Brain pericyte (primary cell): Measurements from ENCODE around the gene CRIP2.

Source experiments
- DNase-seq: peaks from one replicate; pipeline ENCODE4 v3.0.0-alpha.2; 2012; ENCODE audit warnings: low read depth, low spot score

Gene CRIP2

DNA sequence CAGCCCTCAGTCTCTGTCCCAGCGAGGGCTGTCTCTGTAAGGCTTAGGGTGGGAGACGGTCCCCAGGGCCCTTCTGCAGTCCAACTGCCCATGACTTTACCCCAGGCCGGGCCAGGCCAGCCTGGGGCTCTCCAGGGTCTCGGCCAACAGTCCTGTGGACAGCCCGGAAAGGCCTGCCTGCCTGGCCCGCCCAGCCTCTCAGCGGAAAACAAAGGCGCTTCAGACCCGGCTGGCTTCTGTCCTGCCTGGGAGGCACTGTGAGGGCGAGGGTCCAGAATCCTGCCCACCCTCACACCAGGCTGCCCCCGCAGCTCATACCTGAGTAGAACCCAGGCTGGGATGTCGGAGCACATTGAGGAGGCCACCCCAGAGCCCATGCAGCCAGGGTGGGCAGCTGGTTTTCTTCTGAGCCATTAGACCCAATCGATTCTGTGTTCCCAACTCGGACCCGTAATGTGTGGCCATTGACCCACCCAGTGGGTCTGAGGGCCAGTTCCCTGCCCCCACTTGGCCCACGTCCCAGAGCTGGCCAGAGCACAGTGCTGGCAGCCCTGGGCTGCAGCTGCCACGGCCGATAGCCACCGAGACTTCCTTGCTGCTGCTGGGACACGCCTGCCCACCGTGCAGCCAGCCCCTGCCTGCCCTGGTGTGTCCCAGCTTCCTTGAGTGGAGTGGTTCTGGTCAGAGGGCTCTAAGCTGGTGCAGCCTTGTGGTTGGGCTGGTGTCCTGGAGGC lies 1.6 kb downstream of the CRIP2 start:
- DNase-seq = no peak

DNA sequence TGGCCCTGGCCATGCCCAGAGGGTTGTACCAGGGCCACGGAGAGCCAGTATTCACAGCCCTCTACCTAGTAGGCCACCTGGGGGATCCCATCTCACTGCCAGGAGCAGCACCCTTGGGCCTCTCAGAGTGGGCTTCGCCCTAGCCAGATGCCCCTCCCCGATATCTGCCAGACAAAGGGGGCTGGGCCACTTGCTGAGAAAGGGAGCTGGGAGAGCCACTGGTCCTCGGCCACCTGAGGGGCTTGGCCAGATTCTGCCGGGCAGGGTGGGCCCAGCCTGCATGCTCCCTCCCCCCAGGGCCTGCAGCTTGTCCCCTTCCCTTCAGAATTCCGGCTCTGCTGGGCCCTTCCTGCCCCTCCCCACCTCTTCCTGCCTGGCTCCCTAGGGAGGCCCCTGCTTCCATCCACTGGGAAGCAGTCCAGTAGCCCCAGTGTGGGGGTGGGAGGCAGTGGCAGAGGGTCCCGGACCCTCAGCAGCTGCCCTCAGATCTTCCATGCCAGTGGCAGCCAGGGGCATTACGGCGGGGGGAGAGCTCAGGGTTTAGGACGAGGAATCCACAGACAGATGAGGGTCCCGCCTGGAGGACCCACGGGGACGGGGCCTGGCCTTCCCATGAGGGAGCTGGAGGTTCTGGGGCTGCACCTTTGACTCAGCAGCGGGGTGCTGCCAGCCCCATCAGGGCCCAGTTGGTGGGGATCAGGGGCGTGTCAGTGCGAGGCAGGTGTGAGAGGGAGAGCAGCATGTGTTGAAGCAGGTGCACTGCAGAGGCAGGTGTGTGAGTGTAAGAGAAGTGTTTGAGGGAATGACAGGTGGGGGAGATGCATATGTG lies 2.4 kb downstream of the CRIP2 start:
- DNase-seq = no peak

DNA sequence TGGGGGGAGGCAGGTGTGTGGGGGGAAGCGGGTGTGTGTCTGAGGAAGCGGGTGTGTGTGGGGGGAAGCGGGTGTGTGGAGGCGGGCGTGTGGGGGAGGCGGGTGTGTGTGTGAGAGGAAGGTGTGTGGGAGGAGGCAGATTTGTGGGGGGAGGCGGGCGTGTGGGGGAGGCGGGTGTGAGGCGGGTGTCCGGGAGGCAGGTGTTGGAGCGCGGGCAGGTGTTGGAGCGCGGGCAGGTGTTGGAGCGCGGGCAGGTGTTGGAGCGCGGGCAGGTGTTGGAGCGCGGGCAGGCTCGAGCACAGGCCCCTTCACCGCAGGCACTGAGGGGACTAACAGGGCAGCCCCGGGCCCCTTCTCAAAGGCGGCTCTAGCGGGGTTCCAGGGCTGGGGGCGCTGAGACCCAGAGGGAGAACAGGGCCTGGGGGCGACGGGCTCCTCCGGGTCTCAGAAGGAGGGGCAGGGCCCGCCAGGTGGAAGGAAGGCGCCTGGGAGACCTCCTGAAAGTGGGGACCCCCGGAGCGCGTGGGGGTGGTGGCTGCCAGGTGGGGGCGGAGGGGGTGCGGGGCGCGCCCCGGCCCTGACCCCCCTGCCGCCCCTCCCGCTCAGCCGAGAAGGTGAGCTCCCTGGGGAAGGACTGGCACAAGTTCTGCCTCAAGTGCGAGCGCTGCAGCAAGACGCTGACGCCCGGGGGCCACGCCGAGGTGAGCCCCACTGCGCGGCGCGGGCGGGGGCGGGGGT lies 3.2 kb downstream of the CRIP2 start:
- DNase-seq = no peak

DNA sequence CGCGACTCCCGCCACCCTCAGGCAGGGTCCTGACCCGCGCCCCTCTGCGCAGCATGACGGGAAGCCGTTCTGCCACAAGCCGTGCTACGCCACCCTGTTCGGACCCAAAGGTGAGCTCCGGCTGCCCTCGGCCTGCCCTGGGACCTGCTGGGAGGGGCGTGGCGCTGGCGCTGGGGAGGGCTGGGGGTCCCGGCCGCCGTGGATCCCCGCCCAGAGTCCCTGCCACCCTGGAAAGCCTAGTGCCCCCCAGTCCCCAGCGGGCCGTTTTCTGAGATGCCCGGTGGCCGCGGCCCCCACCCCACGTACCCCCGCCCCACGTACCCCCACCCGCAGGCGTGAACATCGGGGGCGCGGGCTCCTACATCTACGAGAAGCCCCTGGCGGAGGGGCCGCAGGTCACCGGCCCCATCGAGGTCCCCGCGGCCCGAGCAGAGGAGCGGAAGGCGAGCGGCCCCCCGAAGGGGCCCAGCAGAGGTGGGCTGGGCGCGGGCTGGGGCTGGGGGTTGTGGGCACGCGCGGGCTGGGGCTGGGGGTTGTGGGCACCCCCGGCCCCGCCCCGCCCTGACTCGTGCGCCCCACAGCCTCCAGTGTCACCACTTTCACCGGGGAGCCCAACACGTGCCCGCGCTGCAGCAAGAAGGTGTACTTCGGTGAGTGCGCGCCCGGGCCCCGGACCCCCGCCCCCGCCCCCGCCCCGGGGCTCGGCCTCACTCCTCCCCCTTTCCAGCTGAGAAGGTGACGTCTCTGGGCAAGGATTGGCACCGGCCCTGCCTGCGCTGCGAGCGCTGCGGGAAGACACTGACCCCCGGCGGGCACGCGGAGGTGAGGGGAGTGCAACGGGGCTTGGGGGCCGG lies 4.0 kb downstream of the CRIP2 start:
- no peak for DNase-seq

DNA sequence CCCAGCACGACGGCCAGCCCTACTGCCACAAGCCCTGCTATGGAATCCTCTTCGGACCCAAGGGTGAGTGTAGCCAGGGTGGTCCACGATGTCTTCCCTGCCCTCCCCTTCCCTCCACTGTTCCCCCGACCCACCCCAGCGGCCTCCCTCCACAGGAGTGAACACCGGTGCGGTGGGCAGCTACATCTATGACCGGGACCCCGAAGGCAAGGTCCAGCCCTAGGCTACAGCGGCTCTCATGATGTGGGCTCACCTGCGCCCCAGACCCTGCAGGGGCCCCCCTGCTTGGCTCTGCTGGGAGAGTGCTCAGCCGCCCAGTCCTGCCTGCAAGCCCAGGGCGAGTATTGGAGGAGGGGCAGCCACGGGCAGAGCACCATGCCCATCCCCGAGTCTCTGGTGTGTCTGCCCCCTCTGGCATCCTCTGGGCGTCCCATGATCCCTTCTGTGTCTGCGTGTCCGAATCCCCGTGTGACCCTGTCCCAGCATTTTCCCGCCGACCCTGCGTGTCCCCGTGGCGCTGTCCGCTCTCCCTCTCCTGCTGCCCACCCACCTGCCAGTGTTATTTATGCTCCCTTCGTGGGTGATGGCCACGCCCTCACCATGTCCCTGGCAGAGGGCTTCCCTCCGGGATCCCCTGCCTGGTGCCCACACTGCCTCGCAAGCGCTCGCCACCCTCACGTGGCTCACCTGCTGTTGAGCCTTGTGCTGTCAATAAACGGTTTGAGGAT lies 5.0 kb downstream of the CRIP2 start:
- DNase-seq = no peak

DNA sequence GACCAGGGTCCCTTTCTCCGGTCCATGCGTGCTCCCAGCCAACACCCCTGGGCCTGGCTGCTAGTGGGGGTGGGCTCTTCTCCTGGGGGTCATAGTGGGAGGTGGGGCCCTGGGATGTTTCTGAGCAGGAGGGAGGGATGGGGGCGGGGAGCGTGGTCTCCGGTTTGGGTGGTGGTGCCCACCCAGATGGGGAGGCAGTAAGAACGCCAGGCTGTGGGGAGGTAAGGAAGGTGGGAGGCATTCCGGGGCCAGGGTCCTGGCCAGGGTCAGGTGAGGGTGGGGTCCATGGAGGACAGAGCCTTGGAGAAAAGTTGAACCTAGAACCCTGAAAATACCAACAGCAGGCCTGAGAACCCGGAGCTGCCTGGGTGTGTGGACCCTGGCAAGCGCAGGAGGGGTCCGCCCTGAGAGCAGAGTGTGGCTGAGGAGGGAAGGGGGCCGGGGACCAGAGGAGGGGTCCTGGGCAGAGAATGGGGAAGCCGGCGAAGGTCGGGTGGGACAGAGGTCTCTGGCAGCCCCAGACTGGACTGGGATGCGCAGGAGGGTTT lies 5.7 kb downstream of the CRIP2 start:
- no peak for DNase-seq

DNA sequence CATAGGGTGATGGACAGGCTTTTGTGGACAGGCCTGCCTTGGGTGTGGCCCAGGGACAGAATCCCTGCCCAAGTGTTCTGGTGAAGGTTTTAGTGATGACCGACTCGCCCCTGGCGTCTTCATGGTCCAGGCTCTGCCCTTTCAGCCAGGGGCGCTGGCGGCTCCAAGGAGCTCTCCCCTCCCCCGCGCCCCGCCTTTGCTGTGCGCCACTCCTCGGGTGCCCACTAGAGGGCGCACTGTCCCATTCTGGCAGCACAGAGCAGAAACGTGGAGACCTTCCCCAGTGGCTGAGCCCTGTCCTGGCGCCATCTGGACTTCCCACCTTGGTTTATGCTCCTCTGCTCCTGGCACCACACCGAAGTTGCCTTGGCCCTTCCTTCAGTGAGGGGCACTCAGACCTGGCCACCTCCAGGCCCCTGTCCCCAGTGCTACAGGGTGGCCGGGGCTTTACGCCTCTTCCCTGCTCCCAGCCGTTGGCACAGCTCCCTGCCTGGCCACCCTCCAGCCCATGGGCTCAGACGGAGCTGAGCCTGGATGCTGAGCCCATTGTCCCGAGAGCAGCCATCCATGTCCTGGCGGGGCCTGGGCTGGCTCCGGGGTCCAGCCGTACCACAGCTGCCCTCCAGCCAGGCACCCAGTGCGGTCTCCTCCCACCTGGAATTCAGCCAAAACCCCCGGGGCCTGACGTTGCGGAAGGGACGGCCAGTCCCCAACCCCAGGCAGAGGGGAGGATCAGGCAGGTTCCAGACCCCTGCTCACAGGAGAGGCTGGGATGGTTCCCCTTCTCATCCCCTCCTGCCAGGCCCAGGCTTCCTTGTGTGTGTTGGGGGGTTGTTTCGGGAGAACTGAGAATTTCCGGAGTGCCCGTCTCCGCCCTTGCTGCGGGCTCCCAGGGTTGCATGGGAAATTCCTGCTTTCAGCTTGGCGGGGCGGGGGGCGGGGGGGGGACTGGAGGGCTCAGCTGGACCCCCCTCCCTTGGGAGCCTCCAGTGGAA lies 6.5 kb downstream of the CRIP2 start:
- peak; percentile 62 for DNase-seq

DNA sequence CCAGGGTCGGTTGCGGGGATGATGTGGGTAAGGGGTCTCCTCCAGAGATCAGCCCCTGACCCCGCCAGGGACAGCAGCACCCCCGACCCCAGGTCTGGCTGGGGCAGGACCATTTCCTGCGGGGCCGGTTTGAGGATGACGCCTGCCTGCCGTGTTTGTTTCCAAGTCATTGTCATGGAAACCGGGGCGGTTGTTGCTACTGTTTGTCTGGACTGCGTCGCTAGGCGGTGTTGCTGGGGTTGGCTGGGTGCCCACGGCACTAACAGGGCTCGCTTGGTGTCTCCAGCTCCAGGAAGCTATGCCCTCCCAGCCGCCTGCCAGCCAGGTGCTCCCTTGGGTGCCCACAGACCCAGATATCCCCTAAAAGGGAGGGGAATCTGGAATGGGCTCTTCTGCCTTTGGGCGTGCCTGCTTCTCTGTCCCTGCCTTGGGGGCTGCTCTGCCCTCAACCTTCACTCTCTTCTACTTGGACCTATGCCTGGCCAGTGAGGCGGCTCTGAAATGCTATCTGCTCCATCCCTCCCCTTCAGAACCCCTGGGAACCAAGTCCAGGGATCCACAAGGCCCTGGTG lies 7.4 kb downstream of the CRIP2 start:
- DNase-seq = peak; percentile 65

DNA sequence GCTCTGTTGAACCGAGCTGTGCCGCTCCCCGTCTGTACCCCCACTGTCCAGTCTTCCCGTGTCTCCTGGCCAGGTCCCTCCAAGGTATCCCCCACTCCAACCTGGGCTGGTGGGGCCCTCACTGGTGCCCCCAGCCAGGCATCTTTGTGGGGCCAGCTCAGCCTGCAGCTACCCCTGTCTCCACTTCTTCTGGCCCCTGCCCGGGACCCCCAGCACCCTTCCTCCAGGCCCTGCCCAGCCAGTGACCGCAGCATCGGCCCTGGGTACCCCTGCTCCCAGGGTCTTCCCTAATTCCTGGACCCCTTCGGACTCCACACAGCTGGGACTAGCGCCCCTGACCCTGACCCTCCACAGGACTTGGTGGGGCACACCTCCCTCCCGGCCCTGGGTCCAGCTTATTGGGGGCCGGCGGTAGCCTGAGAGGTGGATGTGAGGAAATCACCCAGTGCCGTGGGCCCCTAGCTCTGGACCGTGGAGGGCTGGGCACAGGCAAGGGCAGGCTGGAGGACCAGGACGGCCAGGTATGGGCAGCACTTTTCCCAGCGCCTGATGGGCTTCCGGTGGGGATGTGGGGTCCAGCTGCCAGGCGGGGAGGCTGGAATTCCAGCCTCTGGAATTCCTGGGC lies 8.0 kb downstream of the CRIP2 start:
- no peak for DNase-seq

DNA sequence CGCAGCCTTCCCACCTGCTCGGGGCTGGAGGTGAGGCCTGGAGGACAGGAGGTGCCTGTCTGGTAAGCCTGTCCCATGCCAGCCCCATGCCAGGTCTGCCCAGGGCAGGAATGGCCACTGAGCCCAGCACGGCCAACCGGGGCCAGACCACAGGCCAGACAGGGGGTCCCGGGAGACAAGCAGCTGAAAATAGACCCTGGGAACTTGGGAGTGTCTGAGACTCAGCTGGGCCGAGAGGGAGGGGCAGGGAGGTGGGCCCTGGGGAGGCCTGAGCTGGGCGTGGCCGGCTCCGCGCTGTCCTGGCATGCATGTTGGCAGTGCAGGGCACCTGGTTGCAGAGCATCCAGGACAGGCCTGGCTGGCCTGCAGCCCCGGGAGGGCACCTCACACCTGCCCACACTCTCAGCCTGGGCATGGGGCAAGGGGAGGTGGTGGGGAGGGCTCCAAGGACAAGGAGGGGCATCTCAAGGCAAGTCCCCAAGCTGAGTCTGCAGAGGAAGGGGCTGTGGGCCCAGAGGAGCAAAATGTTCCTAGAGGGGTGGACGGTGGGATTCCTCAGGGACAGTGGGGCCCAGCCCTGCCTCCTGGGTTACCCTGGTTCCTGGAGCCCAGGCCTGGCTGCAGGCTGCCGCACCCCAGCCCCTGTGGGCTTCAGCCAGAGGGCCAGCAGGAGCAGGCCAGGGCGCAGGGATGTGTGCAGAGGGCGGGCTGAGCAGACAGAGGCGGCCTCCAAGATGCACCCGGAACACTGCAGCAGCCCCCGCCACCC lies 8.9 kb downstream of the CRIP2 start:
- no peak for DNase-seq

DNA sequence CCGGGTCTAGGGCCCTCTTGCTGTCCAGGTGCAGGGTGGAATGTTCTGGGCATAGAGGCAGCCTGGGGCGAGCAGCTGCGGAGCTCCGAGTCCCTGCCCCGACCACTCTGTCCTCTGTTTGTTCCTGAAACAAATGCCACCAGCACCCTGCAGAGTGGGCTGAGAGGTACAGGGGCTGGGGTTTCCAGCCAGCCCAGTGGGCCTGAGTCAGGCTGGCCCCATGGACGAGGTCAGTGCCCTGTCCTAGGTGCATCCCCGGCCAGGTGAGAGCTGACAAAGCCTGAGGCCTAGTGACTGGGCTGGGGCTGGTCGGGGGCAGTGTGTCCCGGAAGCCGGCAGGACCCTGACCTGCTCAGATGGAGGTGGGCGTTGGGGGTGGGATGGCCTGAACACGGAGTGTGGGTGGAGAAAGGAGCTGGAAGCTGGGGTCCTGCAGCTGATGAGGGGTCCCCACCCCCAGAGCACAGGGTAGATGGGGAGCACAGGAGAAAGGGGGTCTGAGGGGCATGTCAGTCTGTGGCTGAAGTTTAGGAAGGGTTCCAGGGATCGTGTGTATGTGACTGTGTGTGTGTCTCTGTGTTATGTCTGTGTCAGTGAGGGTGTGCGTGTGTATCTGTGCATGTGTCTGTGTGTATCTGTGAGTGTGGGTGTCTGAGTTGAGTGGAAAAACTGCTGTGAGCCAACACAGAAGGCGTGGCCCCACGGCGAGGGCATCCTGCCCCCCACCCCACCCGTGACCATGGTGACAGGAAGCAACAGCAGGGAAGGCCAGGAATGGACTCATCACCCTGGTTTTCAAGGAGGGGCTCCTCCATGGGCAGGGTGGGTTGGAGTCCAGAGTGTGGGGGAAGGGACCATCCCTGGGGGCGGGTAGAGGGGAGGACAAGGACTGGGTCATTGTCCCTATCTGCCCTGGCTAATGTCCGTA lies 9.7 kb downstream of the CRIP2 start:
- no peak for DNase-seq

DNA sequence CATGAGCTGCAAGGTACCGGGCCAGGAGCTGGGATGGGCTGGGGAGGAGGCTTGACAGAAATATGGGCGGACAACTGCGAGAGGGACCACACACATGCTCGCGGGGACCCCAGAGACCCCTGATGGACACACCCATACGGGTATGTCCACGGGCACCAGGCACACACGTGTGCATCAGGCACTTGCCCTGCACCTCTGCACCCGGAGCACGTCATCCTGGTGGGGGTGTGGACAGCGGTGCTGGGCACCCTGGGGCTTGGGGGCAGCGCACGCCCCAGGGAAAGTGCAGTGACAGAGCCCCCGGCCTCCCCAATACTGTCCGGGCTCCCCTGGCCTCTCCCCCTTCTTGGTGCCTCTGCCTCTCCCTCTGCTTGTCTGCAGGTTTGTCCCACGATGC lies 10.4 kb downstream of the CRIP2 start:
- no peak for DNase-seq

DNA sequence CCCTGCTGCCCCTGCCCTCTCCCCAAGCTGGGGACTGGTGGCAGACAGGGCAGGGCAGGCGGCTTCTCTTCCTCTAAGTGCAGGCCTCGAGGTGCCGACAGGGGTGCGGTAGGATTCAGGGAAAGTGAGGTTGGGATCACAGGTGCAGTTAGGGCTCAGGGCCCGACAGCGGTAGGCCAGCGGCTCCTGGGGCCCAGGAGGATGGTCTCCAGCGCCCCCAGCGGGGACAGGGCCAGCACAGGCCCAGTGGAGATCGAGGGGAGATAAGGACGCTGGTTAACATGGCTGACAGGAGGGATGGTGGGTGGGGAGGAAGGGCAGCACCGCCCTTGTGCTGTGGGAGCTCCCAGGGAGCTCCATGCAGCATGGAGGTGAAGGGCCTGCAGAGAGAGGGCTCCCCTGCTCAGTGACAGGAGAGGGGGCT lies 11.1 kb downstream of the CRIP2 start:
- DNase-seq = no peak

DNA sequence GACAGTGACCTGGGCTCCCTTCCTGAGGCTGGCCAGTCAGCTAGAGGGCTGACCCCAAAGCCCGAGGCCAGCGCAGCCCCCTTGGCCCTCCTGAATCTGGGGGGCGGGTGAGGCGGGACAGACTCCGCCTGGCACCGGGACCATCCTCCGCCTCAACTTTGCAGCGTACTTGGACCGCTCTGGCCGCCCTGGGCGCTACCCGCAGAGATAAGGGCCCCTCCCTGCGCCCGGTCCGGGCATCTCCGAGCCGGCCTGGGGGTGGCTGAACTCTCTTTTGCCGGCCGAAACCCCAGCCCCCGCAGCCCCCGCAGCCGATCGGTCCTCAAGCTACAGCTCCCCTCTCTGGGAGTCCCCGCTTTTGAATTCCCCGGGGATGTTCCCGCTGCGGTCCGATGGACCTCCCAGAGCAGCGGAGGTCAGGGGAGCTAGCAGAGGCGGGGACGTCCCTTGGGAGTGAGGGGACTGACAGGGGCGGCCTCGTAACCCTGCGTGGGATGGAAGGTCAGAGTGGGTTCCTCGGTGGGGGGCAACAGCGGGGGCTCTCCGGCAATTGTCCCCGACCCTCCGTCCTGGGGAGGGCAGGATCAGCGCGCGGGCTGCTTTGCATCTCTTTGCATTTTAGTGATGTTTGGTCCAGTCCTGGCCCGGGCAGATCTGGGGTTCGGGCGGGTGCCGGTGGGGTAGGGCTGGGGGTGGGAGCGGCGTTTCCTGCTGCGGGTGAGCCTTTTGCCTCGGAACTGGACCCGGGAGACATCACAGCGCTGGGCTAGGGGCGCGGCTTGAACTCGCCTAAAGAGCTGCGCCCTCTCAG lies 11.7 kb downstream of the CRIP2 start, which contains the start of gene CRIP1:
Gene CRIP1 (plus strand): TSS at position 724 of the 811 bp plus-strand sequence. CDS start 374 bp downstream, outside the sequence.
- no peak for DNase-seq

DNA sequence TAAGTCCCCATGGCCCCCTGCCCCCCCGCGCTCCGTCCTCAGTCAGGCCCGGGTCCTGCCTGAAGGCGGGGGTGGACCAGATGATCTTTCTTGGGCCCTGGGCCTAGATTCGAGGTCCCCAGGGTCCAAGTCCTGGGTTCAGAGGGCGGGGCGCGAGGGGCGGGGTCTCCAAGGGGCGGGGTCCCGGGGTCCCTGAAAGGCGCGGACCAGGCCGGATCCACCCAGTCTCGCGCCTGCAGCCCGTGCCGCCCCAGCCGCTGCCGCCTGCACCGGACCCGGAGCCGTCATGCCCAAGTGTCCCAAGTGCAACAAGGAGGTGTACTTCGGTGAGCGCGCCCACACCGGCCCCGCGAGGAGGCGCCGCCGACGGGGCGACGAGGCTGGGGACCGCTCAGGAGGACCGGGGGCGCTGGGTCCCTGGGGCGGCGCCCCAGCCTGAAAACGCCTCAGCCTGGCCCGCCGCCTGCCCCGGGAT lies 12.4 kb downstream of the CRIP2 start:
- no peak for DNase-seq
